Stimulated activated CD4-positive, alpha-beta T cell treated with anti-CD3 and anti-CD28 coated beads, Interleukin-12 subunit alpha, Interleukin-12 subunit beta, amount 100 ng/mL, for 4 hours (primary cell): ENCODE data around the gene CCSER1.

Source experiments
- DNase-seq: peaks from one replicate; pipeline ENCODE4 v3.0.0-alpha.2; 2020

Gene CCSER1

DNA sequence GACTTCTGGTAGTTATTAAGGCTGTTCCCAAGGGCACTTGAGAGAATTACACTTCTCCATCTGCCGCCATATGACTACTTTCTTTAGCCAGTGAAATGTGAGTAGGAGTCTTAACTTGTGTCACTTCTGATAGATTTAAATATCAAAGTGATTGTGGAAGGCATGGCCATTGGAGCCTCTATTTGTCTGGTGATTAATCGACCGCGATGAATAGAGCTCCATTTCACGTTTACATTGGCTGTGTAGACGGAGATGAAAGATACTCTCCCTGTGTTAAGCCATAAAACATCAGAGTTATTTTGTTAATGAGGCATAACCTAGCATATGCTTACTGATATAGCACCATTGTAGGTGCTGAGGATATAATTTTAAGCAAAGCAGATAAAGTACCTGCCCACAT is 852.4 kb downstream of the CCSER1 start:
- DNase-seq, result no peak

DNA sequence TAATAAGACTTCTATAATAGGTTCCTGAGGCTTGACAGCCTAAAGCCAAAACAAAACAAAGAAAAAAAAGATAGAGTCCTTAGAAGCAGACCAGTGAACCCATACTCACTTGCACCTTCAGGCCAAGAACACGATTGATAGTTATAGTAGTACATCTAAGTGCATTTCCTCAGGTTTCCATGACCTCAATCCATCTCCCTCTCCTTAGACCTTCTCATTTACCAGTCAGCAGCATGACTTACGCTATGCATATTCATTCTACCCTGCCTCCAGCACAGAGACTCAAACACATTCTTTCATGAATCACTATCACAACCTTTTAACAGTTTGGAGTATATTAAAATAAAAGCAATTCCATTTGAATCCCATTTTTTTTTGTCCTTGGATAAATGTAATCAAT is 855.6 kb downstream of the CCSER1 start:
- DNase-seq, result no peak

- no peak for DNase-seq
These were observed 863.1 kb downstream of the CCSER1 start for GRCh38 chr4:90990284-90990683.

DNA sequence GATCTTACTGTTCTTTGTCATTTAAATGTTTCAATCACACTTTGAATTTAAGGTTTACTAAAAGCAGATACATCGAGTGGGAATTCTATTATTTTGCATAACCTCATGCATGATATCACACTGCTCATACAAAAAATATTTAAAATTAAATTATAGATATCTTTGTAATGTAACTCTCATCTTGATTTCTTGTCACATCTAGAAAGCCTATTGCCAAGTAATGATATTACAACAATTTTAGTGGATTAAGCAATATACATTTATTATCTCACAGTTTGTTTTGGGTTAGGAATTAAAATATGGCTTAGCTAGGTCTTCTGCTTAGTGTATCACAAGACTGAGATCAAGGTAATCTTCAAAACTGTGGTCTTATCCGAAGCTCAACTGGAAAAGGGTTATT is 865.0 kb downstream of the CCSER1 start:
- DNase-seq, result no peak

GRCh38 chr4:90994851-90995574 is 867.8 kb downstream of the CCSER1 start:
- DNase-seq, result no peak

DNA sequence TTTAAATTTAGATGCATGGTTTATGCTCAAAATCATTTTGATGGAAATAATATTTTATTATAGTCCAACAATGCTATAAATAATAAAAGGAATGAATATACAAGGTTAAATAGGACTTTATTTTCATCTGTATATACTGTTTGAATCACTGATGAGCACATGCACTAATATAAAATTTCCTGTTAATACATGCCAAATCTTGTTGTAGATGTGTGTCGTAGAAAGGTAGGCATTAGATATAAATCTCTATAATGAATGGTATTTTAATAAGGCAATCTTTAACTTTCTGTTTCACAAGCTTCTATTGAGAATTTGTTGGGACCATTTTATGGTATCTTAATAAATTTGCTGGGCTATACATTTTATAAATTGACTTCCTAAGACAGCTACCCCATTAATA is 868.8 kb downstream of the CCSER1 start:
- DNase-seq, result no peak

DNA sequence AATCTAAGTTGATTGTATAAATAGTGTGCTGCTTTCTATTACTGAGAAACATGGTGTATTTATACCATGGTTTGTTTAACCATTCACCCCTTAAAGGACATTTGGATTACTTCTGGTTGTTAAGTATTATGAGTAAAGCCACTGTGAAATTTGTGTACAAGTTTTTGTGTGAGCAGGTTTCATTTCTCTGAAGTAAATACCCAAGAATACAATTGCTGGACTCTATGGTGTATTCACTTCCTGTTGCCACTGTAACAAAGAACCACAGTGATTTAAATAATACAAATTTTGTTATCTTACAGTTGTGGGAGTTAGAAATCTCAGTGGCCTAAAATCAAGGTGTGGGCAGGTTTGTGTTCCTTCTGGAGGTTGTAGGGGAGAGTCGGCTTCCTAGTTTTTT is 869.6 kb downstream of the CCSER1 start:
- DNase-seq, result no peak

DNA sequence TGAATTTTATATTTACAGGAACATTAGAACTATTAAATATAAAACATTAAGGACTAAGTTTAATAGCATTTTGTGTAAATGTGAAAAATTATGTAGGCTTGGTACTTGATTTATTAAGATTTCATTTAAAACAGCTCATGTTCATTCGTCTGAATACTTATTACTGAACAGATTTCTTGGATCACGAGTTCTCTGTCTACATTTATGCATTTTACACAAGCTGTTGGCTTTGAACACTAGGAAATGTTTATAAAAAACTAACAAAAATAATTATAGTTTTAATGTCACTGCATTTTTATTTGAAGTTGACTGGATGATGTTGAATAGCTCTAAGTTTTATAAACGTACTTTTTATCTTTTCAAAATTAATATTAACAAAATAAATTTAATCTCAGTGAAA is 888.7 kb downstream of the CCSER1 start:
- DNase-seq, result no peak

DNA sequence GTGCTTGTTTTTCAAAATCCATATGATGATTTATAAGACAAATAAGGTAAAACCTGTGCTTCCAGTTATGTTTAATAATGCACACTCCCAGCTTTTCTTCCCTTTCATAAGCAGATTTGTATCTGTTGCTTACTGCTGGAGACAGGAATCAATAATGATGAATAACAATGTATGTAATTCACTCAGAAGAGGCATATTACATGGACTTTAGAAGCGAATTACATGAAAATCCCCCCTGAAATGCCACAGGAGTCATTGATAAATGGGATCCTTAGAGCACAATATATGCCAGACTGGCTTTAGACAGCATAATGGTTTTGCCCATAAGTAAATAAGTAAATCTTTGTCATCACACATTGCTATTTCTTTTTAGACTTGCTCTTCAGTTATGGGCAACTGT is 892.3 kb downstream of the CCSER1 start:
- no peak for DNase-seq

DNA sequence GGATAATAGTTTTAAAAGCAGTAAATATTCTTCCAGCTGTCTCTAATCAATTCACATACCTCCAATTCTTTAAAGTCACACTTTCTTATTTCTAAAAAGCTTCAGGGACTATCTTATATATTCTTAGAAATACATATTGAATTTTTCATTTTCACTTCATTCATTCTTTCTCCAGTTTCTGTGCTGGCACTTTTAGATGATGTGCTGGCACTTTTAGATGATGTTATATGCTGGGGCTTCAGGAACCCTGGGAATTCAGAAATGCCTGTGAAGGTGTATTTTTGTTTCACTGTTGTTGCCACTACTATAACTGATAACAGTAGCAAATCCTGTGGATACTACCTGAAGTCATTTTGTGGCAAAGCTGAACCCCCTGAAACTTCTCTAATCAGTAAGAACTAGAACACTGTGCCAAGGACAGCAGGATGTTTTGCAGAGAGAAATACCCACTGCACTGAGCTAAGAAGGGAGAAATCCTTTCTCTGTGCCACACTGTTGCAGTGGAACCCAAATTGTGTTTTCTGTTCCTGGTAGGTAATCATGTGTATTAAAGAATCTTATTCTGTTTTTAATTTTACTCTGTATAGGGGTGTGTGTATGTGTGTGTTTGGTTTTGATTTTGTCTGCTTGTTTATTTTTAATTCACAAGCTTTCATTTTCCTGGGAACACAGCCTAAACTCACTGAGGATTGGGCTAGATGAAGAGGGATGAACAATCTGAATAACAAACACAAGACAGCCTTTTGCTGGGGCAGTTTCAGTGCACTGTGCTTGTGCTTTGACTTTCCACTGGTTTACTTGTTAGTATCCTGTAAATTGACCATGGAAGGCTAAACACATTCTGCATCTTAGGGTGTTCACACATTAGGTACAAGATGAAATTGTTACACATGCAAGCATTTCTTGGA is 898.3 kb downstream of the CCSER1 start:
- DNase-seq, result no peak

DNA sequence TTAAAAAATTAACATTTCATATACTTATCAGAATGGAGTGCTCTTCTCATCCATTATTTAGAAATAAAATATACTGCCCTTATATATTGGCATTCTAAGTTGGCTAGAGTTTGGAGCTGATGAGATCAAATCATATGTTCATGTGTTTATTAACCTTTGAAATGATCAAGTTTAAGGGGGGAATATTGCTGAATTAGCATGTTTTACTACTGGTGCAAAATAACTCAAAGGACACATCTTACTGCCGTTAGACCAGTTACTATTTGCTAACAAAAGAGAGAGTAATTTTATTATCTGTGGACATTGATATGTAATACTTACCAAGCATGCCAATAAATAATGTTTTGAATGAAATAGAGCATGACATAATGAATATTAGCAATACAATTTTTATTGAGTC is 901.0 kb downstream of the CCSER1 start:
- DNase-seq, result no peak

DNA sequence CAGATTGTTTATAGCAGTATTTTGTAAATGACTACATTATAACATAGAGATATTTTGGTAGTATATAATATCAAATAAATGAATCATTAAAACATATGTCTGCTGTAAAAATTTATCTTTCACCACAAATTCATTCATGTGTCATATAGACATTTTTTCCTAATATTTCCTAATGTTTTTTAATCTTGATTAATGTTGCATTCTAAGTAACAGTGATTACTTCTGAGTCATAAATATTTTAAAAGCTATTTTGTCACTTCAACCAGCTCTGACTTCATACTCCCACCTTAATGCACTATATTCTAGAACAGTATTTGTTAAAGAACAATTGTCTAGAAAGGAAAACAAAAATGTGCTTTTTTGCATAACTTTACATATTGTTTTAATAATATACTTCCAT is 904.6 kb downstream of the CCSER1 start:
- DNase-seq, result no peak

DNA sequence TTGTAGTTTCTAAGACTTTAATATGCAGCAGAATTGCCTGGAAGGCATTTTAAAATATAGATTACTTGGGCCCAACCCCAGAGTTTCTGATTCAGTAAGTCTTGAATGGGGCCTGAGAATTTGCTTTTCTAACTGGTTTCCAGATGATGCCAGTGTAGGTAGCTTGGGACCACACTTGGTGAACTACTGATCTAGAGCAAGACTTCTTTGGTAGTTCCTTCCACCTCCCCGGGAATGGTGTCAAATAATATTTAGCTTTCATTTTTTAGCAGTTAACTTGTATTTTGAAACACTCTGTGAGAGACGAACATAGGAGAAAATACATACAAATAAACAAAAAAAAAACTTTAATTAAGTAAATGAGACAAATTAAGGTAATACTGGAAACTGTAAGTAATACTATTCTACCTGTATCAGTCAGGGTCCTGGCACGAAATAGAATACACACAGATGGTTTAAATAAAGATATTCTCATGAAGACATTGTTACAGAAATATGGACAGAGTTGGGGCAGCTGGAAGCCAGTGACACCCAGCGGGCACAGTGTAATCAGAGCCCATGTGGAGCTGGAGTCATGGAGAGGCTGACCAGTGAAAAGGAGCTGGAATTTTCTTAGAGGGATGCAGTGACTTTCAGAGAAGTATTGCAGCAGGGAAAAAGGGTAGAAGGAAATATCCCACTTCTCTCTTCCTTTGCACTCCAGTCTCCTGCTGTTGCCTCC is 905.7 kb downstream of the CCSER1 start:
- DNase-seq, result no peak

- no peak for DNase-seq
These were observed 908.1 kb downstream of the CCSER1 start for GRCh38 chr4:91035276-91035675.

- no peak for DNase-seq
These were observed 910.8 kb downstream of the CCSER1 start for GRCh38 chr4:91037951-91038350.

DNA sequence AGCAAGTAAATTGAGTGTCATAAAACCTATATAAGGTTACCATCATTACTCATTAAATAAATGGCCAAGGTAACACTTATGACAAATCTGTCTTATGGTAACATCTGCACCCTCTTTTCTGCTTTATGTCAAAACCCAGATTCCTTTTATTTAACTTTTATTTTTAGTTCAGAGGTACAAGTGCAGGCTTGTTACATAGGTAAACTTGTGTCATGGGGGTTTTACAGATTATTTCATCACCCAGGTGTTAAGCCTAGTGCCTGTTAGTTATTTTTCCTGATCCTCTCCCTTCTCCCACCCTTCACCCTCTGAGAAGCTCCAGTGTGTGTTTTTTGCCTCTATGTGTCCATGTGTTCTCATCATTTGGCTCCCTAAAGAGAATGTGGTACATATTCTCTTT is 930.7 kb downstream of the CCSER1 start:
- DNase-seq, result no peak

- no peak for DNase-seq
These were observed 931.2 kb downstream of the CCSER1 start for GRCh38 chr4:91058345-91058744.

DNA sequence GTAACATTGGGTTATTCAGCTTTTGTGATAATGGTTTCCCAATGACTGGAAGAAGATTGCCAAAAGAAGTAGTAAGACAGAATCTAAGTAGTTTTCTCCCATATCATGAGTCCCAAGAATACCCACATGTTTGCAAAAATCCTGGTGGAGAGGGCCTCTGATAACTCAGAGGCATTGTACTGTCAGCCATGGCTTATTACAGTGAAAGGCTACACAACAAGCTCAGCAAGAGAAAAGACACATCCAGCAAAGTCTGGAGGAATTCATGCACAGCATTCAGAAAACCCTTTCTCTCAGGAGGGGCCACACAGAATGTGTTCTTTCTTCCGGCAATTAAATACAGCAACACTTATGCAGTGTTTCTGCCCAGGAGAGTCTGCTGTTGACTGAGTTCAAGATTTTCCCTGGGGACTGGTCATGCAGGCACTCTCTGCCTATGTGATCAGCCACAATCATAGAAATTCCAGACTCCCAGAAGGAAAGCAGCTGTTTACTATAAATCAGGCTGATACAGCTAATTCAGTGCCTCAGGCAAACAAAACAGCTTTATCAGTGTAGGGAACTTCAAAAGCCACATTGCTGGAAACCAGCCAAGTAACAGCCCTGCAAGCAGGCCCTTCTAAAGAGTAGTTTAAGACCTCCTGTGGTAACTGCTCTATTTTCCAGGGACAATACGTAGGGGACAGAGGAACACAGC is 937.1 kb downstream of the CCSER1 start:
- DNase-seq, result no peak

DNA sequence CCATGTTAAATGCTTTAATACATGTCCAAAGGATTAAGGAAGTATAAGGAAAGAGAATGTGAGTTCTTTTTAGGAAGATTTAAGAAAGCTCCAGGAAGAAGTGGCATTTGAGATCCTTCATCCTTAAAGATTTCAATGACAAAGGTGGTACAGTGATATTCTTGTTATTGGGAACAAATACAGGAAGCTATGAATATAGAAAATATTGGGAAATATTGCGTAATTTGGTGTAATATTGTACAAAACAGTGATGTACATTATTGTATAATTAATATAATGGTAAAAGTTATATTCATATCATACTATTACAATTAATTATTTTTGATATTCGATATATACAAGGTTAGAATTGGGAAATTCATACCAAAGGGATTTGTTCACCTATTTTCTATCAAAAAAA is 937.9 kb downstream of the CCSER1 start:
- DNase-seq, result no peak

- DNase-seq, result no peak
These were observed 943.5 kb downstream of the CCSER1 start for GRCh38 chr4:91070736-91071135.

DNA sequence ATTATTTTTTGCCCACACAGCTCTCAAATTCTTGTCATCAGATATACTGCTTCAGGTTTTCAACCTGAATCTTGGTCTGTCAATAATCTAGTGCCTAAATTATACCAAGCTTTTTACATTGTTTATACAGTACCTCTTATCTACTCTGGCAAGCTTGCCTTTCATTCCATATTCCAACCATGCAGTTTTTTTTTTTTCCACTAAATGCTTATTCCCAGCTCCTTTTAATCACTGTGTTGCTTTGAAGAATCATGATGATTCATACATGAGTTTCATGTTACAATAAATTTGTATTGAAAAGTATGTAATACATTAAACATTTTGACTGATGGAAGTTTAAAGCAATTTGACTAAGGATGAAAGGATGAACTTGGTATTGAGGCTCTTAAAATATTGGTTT is 949.0 kb downstream of the CCSER1 start:
- no peak for DNase-seq

DNA sequence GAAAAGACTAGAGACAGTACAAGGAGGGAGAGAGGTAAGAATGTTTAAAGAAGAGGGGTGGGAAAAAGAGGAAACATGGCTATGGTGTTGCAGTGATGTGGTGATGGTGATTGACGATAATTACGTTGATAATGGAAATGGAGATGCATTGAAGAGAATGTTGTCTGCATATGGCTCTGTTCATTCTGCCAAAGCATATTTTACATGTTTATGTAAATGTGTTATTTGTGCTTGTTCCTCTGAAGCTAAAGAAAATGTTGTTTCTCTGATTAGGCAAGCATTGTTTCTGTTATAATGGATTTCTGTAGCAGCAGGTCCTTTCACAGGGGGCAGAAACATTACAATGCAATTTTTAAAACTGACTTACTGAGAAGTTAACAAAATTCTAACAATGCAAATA is 958.8 kb downstream of the CCSER1 start:
- no peak for DNase-seq

DNA sequence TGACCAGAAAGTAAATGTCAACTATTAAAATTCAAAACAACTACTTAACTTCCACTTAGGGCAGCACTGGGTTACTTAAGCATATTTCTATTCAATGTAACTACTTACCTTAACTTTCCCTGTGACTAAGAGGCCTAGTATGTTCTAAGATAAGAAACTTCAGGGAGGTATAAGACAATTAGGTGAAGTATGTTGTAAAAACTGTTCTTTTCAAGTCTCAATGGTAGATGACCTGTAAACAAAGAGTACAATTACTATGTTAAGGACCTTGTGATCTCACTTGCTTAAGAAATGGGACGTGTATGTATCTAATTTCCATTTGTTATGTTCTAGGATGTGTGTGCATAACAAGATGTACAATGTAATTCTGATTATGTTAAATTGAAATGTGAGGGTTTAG is 960.5 kb downstream of the CCSER1 start:
- DNase-seq, result no peak
